ENCODE measurements around the gene ADD3. TPM values are rescaled to one million over a fixed set of nuclear protein-coding genes. Genes with fewer than 3 reads are reported as not detected.

Gene ADD3
- total RNA-seq, 4 donors from 2014 or later = 236 to 545 (median 314) TPM

- peaks cover 0 to 42% (median 17%) of the 10 kb centered on the region in 4 donors for H3K4me1 ChIP-seq
- H3K36me3 ChIP-seq = no peaks in the 10 kb centered on the region
- peak overlapping the region in 3 of 4 donors; percentile 37 to 65 (median 59) for H3K27ac ChIP-seq
- no peaks in the 10 kb centered on the region for H3K9me3 ChIP-seq
- TF ChIP-seq, protein P1, sequence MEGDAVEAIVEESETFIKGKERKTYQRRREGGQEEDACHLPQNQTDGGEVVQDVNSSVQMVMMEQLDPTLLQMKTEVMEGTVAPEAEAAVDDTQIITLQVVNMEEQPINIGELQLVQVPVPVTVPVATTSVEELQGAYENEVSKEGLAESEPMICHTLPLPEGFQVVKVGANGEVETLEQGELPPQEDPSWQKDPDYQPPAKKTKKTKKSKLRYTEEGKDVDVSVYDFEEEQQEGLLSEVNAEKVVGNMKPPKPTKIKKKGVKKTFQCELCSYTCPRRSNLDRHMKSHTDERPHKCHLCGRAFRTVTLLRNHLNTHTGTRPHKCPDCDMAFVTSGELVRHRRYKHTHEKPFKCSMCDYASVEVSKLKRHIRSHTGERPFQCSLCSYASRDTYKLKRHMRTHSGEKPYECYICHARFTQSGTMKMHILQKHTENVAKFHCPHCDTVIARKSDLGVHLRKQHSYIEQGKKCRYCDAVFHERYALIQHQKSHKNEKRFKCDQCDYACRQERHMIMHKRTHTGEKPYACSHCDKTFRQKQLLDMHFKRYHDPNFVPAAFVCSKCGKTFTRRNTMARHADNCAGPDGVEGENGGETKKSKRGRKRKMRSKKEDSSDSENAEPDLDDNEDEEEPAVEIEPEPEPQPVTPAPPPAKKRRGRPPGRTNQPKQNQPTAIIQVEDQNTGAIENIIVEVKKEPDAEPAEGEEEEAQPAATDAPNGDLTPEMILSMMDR (IDR thresholded peaks at IDR 0.05) = no peak
- no peak for TF ChIP-seq POLR2A (IDR thresholded peaks at IDR 0.05)
- DNase-seq = no peak
- H3K27me3 ChIP-seq = no peaks in the 10 kb centered on the region
- no peak overlapping the region for H3K4me3 ChIP-seq
Observed at GRCh38 chr10:110075686-110076085, 67.9 kb downstream of the ADD3 start.

DNA sequence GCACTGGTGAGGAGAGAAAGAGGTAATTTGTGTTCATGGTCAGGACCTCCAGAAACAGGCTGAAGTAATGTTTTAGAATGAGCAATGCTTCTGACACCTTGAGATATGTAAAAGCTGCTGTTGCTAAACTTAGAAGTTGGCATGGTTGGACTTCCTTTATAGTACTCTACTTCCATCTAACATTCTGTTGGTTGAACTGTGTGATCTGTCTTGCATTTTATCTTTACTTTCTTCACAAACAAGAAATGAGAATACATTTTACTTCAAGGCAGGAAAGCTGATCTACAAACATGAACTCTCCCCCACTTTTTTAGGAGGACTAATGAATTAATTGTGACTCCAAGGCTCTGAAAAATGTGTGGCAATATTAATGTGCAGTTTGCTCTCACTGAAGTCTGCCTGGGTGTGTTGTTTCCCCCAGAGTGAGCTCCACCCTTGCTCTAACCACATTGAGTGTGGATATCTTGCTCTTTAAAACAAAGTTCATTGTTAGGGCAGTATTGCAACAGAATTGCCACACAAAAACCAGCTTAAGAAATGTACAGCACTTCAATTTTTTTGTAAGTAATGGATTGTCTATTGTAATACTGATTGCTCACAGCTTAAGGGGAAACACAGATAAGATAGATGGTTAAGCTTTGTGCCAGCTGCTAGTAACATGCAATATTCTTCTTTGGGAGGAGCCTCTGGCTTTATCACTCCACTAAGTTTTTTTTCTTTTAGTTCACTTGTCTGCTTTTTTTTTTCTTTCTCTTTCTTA lies 69.0 kb downstream of the ADD3 start:
- no peaks in the 10 kb centered on the region for H3K9me3 ChIP-seq
- H3K4me1 ChIP-seq = peaks cover 0 to 52% (median 17%) of the 10 kb centered on the region in 4 donors
- H3K36me3 ChIP-seq = no peaks in the 10 kb centered on the region
- no peak overlapping the region for H3K4me3 ChIP-seq
- H3K27ac ChIP-seq = peak overlapping the region; percentile 37 to 83 (median 68)
- DNase-seq = peak in 1 of 3 donors; percentile 64
- TF ChIP-seq, protein P1 (IDR thresholded peaks at IDR 0.05) = no peak
- TF ChIP-seq POLR2A (IDR thresholded peaks at IDR 0.05) = no peak
- no peaks in the 10 kb centered on the region for H3K27me3 ChIP-seq

GRCh38 chr10:110077436-110078130 lies 69.8 kb downstream of the ADD3 start:
- H3K4me1 ChIP-seq = peaks cover 0 to 58% (median 17%) of the 10 kb centered on the region in 4 donors
- H3K9me3 ChIP-seq = no peaks in the 10 kb centered on the region
- peak overlapping the region; percentile 37 to 83 (median 68) for H3K27ac ChIP-seq
- H3K27me3 ChIP-seq = no peaks in the 10 kb centered on the region
- H3K36me3 ChIP-seq = no peaks in the 10 kb centered on the region
- H3K4me3 ChIP-seq = peak overlapping the region in 1 of 4 donors; percentile 14
- no peak for DNase-seq
- TF ChIP-seq POLR2A (IDR thresholded peaks at IDR 0.05) = no peak
- TF ChIP-seq, protein P1 (IDR thresholded peaks at IDR 0.05) = no peak

DNA sequence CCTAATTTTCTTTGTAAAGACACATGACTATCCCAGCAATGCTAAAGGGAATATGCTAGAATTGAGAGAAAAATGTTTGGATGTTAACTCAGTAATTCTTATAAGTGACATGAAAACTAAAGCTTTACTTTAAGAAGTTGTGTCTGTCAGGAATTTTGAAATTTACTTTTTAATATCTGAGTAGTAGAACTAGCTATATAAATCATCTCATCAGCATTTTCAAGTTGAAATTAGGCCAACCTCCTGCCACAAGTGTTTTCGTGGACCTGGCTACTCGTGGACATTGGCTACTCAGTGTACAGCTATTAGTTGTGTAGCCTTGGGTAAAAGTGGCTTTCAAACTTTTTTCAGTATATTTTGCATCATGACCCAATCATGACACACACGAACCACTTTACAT lies 70.5 kb downstream of the ADD3 start:
- no peak overlapping the region for H3K4me3 ChIP-seq
- peak overlapping the region in 3 of 4 donors; percentile 37 to 72 (median 65) for H3K27ac ChIP-seq
- no peaks in the 10 kb centered on the region for H3K9me3 ChIP-seq
- no peak for DNase-seq
- no peaks in the 10 kb centered on the region for H3K36me3 ChIP-seq
- TF ChIP-seq, protein P1 (IDR thresholded peaks at IDR 0.05) = no peak
- TF ChIP-seq POLR2A (IDR thresholded peaks at IDR 0.05) = no peak
- H3K27me3 ChIP-seq = no peaks in the 10 kb centered on the region
- H3K4me1 ChIP-seq = peaks cover 0 to 59% (median 17%) of the 10 kb centered on the region in 4 donors

DNA sequence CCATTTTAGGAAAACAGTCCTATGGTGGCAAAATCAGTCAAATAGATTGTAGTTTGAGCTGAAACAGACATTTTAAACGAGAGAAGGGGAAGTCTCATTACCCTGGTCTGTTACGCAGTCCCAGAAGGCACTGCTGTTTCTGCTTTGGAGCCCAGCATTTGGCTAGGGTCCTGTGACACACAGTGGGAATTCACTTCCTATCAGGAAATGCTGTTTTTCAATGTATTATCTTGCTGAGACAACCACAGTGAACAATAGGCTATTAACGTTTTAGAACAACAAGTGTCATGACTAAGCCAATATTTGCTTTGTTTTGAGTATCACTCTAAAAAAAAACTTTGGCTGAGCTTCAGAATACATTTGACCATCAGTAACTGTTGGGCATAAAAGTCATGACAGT lies 74.1 kb downstream of the ADD3 start:
- Histone ChIP-seq H3K4me1 (peaks cover 0 to 46% (median 6%) of the 10 kb centered on the region in 4 donors), H3K27ac (peak overlapping the region in 2 of 4 donors; percentile 33 to 43)
- DNase-seq = no peak

More for the DNA sequence above, 74.1 kb downstream of the ADD3 start:
- no peaks in the 10 kb centered on the region for H3K9me3 ChIP-seq
- H3K27me3 ChIP-seq = no peaks in the 10 kb centered on the region
- H3K36me3 ChIP-seq = no peaks in the 10 kb centered on the region
- TF ChIP-seq, protein P1 (IDR thresholded peaks at IDR 0.05) = no peak
- TF ChIP-seq POLR2A (IDR thresholded peaks at IDR 0.05) = no peak
- H3K4me3 ChIP-seq = no peak overlapping the region

Data from Peyer's patch (tissue), 4 donors.